HFF-Myc (cell line): ENCODE data around the gene ARHGAP19.

Source experiments
- DNase-seq: peaks from one replicate; pipeline ENCODE4 v3.0.0-alpha.2; 2011; ENCODE audit warnings: low read depth; ENCODE audit errors: extremely low read depth
- H3K4me3 ChIP-seq: replicated peaks from 2 replicates; pipeline ENCODE4 v1.5.1; 2011; ENCODE audit warnings: low read depth, mild to moderate bottlenecking, control low read depth, low read length
- TF ChIP-seq, protein P1 (sequence below): IDR thresholded peaks from 2 replicates; pipeline ENCODE4 v1.5.1; 2012; ENCODE audit warnings: mild to moderate bottlenecking, low read depth, low read length, control low read depth; ENCODE audit errors: missing control alignments

ARHGAP19 gene

DNA sequence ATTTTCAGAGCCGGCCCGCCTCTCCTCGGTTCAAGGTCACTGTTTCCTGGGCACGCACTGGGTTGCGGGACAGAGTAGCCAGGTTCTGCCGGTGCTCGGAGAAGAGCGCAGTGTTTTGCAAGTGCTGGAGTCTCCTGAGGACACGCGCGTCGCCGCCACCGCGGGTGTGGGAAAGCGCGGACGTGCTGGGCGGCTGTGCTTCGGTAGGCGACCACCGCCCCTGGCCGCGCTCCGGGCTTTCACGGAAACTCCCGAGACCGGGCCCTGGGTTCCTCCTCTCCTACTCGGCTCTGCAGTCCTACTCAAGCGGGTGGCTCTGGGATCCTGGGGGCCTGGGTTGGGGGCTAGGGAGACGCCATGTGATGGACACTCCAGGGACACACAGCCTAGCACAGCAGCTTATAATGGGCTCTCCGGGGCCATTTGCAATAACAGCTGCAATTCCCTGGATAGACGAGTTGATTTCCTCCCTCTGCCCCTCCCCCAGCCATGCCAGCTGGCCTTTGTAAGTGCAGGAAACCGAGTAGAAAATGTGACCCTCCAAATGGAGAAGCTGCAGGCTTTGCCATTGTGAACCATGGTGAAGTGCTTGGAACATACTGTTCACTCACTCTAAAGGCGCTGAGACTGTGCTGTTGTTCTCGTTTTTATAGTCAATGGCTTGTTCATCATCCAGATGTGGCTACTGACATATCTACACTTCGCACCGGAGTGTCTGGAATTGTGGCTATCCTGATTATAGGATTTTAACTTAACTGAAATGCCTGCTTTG is 28.8 kb upstream of the ARHGAP19 start:
- no peak for DNase-seq
- H3K4me3 ChIP-seq: no peak overlapping the region
- TF ChIP-seq, protein P1, sequence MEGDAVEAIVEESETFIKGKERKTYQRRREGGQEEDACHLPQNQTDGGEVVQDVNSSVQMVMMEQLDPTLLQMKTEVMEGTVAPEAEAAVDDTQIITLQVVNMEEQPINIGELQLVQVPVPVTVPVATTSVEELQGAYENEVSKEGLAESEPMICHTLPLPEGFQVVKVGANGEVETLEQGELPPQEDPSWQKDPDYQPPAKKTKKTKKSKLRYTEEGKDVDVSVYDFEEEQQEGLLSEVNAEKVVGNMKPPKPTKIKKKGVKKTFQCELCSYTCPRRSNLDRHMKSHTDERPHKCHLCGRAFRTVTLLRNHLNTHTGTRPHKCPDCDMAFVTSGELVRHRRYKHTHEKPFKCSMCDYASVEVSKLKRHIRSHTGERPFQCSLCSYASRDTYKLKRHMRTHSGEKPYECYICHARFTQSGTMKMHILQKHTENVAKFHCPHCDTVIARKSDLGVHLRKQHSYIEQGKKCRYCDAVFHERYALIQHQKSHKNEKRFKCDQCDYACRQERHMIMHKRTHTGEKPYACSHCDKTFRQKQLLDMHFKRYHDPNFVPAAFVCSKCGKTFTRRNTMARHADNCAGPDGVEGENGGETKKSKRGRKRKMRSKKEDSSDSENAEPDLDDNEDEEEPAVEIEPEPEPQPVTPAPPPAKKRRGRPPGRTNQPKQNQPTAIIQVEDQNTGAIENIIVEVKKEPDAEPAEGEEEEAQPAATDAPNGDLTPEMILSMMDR: no peak

GRCh38 chr10:97320480-97321031 is 28.1 kb upstream of the ARHGAP19 start:
- TF ChIP-seq, protein P1: no peak
- peak overlapping the region; percentile 53 for H3K4me3 ChIP-seq
- no peak for DNase-seq

DNA sequence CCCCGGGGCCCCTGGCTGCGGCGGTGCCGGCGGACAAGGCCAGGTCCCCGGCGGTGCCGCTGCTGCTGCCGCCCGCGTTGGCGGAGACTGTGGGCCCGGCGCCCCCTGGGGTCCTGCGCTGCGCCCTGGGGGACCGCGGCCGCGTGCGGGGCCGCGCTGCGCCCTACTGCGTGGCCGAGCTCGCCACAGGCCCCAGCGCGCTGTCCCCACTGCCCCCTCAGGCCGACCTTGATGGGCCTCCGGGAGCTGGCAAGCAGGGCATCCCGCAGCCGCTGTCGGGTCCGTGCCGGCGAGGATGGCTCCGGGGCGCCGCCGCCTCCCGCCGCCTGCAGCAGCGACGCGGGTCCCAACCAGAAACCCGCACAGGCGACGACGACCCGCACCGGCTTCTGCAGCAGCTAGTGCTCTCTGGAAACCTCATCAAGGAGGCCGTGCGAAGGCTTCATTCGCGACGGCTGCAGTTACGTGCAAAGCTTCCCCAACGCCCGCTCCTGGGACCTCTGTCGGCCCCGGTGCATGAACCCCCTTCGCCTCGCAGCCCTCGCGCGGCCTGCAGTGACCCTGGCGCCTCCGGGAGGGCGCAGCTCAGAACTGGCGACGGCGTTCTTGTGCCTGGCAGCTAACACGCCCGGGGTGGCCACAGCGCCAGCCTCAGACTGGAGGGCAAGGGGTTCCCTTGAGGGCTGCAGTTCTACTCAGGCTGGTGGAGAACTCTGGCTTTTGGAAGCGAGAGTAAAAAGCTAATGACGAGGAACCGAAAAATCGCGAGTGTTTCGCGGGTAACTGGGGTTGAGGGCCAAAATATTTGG is 27.4 kb upstream of the ARHGAP19 start:
- TF ChIP-seq, protein P1: no peak
- H3K4me3 ChIP-seq: peak overlapping the region; percentile 53
- no peak for DNase-seq

DNA sequence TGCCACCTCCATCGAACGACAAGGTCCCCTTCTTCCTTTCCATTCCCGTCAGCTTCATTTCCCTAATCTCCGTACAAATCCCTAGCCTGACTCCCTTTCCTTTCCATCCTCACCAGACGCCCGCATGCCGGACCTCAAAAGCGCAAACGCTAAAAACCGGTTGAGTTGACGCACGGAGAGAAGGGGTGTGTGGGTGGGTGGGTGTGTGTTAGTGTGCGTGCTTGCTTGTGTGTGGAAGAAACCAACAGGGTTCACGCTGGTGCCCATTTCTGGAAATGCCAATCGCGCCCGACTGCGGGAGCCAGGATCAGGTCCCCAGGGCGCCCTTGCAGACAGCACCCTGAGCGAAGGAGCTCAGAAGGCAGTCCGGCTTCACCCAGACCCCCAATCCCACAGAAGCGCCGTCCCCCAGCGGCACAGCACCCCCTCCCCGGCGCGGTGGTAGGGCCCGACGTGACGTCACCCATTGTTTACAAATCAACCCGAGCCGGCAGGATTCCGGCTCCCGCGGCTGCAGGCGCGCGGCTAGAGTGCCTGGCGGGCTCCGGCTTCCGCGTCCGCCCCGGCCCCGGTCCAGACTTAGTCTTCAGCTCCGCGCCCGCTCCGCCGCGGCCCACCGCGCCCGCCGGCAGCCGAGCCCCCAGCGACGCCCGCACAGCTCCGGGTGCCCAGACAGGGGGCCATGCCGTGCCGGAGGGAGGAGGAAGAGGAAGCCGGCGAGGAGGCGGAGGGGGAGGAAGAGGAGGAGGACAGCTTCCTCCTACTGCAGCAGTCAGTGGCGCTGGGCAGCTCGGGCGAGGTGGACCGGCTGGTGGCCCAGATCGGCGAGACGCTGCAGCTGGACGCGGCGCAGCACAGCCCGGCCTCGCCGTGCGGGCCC is 26.6 kb upstream of the ARHGAP19 start, which contains the start of gene FRAT1:
FRAT1 (plus strand) TSS at position 500 of the 880 bp plus-strand sequence; CDS start at position 683, 183 bp downstream.
- TF ChIP-seq, protein P1: no peak
- H3K4me3 ChIP-seq: peak within 1 kb of the TSS; percentile 53
- peak; percentile 59 for DNase-seq

GRCh38 chr10:97314671-97315070 is 22.2 kb upstream of the ARHGAP19 start:
- TF ChIP-seq, protein P1: no peak
- no peak for DNase-seq
- H3K4me3 ChIP-seq: no peak overlapping the region

- no peak overlapping the region for H3K4me3 ChIP-seq
- TF ChIP-seq, protein P1: no peak
- no peak for DNase-seq
These were observed 20.5 kb upstream of the ARHGAP19 start for GRCh38 chr10:97312897-97313296.
